Activated CD4-positive, alpha-beta T cell treated with anti-CD3 and anti-CD28 coated beads, Interleukin-2, amount 10 ng/mL, durations not matched to agents 7 days and 5 days (primary cell): Measurements from ENCODE around the gene EIF4E1B. TPM values are rescaled to one million over a fixed set of nuclear protein-coding genes. Genes with fewer than 3 reads are reported as not detected.
"Not testable (repeated sequence)": the region's sequence is repeated elsewhere in the genome, so short reads cannot be mapped to it uniquely, and the experiment has no call there.

Experiments used
- CTCF ChIA-PET: fragments of 350-600 bp; sonication (Branson Sonifier 250); formaldehyde crosslinking; loops from one replicate; lab custom pipeline; 2021; ENCODE audit warnings: antibody characterized with exemption; lab: Charles Lee
- POLR2A ChIA-PET: fragments of 350-600 bp; sonication (Branson Sonifier 250); formaldehyde crosslinking; loops from one replicate; lab custom pipeline; 2021; ENCODE audit warnings: antibody characterized with exemption; lab: Charles Lee
- DNase-seq: peaks from one replicate; pipeline ENCODE4 v3.0.0-alpha.2; 2020
- H3K27ac Mint-ChIP-seq: one replicate; pipeline ENCODE4 v1.8.0; 2021; ENCODE audit warnings: mild to moderate bottlenecking, moderate library complexity, mixed read lengths
- H3K27me3 Mint-ChIP-seq: one replicate; pipeline ENCODE4 v1.8.0; 2021; ENCODE audit warnings: mixed read lengths
- H3K36me3 Mint-ChIP-seq: one replicate; pipeline ENCODE4 v1.8.0; 2021; ENCODE audit warnings: low read depth, mixed read lengths
- H3K4me1 Mint-ChIP-seq: one replicate; pipeline ENCODE4 v1.8.0; 2021; ENCODE audit warnings: mixed read lengths
- H3K4me3 Mint-ChIP-seq: one replicate; pipeline ENCODE4 v1.8.0; 2021; ENCODE audit warnings: mild to moderate bottlenecking, moderate library complexity, mixed read lengths
- H3K9me3 Mint-ChIP-seq: one replicate; pipeline ENCODE4 v1.8.0; 2021; ENCODE audit warnings: mixed read lengths
- total RNA-seq, 2 experiments: library from RNA; stranded (reverse); gene quantifications; one replicate each; pipeline ENCODE4 v1.2.3, GENCODE V29; 2021

Gene EIF4E1B, protein sequence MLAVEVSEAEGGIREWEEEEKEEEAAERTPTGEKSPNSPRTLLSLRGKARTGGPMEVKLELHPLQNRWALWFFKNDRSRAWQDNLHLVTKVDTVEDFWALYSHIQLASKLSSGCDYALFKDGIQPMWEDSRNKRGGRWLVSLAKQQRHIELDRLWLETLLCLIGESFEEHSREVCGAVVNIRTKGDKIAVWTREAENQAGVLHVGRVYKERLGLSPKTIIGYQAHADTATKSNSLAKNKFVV
- not detected for total RNA-seq

DNA sequence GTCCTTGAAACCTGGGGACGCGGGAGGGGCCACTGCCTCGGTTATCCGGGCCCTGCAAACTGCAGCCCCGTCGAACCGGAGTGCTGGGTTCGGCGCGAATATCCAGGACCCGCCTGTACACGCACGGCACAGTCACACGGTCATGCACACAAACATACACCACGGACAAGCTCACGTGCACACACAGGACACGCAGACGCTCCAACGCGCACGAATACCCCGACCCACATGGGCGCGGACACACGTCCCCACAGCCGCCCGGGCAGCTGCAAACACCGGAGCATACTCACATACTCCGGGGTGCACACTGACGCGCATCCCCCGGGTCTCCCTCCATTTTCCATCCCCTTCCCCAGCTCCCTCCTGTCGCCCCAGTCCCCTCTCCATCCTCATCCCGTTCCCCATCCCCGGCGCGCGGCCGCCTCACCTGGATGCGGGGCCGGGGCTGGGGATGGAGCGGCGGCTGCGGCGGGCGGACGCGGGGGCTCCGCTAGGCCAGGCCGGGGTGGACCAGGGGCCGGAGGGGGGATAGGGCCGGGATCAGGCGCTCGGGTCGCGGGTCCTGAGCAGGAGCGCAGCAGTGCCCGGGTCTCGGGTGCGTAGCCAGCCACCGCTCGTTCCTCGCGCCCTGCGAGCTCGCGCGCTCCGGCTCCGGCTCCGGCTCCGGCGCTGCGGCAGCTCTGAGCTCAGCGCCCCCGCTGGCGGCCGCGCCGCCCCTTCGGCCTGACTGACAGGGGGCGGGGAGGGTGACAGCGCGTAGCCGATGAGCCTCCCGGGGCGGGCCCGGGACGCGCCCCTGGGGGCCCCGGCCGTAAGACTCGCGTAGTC, at the start of gene EIF4E1B, which contains the start of gene SNCB:
TSS of gene EIF4E1B (plus strand) at position 823 of the 828 bp plus-strand sequence. CDS start 12,113 bp downstream, outside the sequence.
TSS of gene SNCB (minus strand) at position 682 of the 828 bp plus-strand sequence. CDS start 880 bp downstream, outside the sequence.
- Mint-ChIP-seq H3K27ac (no peak within 1 kb of the TSS), H3K36me3 (no peaks in the 10 kb centered on the region), H3K4me3 (peak within 1 kb of the TSS; percentile 4), H3K4me1 (peaks cover 10% of the 10 kb centered on the region), H3K9me3 (no peaks in the 10 kb centered on the region), H3K27me3 (peaks cover 79% of the 10 kb centered on the region)
- ChIA-PET CTCF (interaction anchor here (0.6 to 1.6 kb wide), 7 partner anchors 9 to 52 kb away, joined by 3 to 6 read pairs (median 4); no protein-coding TSS in a partner anchor), POLR2A (no interaction called here)
- DNase-seq, result peak; percentile 46

DNA sequence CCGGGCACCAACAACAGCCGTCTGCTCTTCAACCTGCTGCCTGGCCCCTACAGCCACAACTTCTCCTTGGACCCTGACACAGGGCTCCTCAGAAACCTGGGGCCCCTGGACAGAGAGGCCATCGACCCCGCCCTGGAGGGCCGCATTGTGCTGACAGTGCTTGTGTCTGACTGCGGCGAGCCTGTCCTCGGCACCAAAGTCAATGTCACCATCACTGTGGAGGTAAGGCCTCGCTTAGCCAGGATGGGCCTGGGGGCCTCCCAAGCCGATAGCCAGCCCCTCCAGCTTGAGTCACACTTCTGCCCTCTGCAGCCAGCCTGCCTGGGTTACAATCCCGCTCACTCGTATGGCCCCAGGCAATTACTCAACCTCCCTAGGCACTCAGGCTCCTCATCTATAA, 49.1 kb upstream of the EIF4E1B start:
- no peaks in the 10 kb centered on the region for H3K4me1 Mint-ChIP-seq
- no peak overlapping the region for H3K4me3 Mint-ChIP-seq
- H3K9me3 Mint-ChIP-seq, result peaks cover 9% of the 10 kb centered on the region
- CTCF ChIA-PET, result interaction anchor here (0.6 kb wide), 1 partner anchor 9 kb away, joined by 3 read pairs; no protein-coding TSS in a partner anchor
- POLR2A ChIA-PET, result no interaction called here
- DNase-seq, result no peak
- no peaks in the 10 kb centered on the region for H3K36me3 Mint-ChIP-seq
- no peaks in the 10 kb centered on the region for H3K27me3 Mint-ChIP-seq
- H3K27ac Mint-ChIP-seq, result no peak overlapping the region

DNA sequence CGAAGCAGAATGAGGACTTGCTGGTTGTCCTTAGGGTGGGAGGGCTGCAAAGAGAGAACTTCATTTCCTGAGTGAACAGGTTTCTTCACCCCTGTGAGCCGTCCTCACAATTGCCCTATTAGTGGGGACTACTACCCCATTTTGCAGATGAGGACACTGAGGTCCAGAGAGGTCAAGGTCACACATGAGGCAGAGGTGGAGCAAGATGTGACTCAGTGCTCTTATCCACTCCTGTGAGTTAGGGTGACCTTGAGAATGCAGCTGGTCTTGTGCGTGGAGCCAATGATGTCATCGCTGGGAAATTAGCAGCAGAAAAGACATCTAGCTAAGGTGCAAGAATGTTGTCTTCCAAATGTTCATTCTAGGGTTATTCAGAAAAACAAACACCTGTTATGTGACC, 47.4 kb upstream of the EIF4E1B start:
- CTCF ChIA-PET, result interaction anchor here (0.6 to 1.7 kb wide), 3 partner anchors 13 to 174 kb away, joined by 3 to 5 read pairs (median 3); no protein-coding TSS in a partner anchor

DNA sequence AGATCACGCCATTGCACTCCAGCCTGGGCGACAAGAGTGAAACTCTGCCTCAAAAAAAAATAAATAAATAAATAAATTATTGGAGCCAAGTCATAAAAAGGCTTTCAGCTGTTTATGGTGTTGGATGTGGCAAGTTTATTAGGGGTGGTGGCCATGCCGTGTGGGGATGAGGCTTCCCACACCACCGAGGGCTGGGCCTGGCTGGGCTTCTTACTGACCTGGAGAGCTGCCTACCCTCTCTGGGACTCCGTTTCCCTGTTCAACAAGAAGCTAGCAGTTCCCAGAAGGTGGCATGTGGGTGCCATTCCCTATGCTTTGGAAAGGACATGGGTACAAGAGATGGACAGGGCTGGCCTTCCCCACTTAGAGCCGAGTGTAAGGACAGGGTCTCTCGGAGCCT, 43.1 kb upstream of the EIF4E1B start:
- Mint-ChIP-seq H3K9me3 (peaks cover 11% of the 10 kb centered on the region), H3K27me3 (no peaks in the 10 kb centered on the region), H3K4me3 (no peak overlapping the region), H3K36me3 (no peaks in the 10 kb centered on the region), H3K4me1 (no peaks in the 10 kb centered on the region), H3K27ac (no peak overlapping the region)
- no peak for DNase-seq
- ChIA-PET POLR2A (interaction anchor here (0.6 kb wide), 1 partner anchor 34 kb away, joined by 3 read pairs; no protein-coding TSS in a partner anchor), CTCF (interaction anchor here (0.6 to 1.5 kb wide), 3 partner anchors 22 to 825 kb away, joined by 3 read pairs; no protein-coding TSS in a partner anchor)

More for the DNA sequence above, 47.4 kb upstream of the EIF4E1B start:
- H3K36me3 Mint-ChIP-seq, result no peaks in the 10 kb centered on the region
- no peak overlapping the region for H3K27ac Mint-ChIP-seq
- H3K9me3 Mint-ChIP-seq, result peaks cover 9% of the 10 kb centered on the region
- POLR2A ChIA-PET, result no interaction called here
- no peak for DNase-seq
- no peaks in the 10 kb centered on the region for H3K27me3 Mint-ChIP-seq
- no peak overlapping the region for H3K4me3 Mint-ChIP-seq
- H3K4me1 Mint-ChIP-seq, result no peaks in the 10 kb centered on the region

DNA sequence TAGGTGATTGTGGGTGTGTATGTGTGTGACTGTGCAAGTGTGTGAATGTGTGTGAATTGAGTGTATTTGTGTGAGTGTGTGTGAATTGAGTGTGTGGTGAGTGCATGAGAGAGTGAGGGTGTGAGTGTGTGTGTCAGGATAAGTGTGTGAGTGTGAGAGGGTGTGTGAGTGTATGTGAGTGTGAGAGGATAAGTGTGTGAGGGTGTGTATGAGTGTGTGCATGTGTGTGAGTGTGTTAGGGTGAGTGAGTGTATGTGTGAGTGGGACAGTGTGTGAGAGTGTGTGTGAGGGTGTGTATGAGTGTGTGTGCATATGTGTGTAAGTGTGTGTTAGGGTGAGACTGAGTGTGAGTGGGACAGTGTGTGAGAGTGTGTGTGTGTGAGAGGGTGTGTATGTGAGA, 42.2 kb upstream of the EIF4E1B start:
- Mint-ChIP-seq H3K4me3 (no peak overlapping the region), H3K36me3 (no peaks in the 10 kb centered on the region), H3K27me3 (no peaks in the 10 kb centered on the region), H3K9me3 (peaks cover 11% of the 10 kb centered on the region), H3K27ac (no peak overlapping the region), H3K4me1 (no peaks in the 10 kb centered on the region)
- no peak for DNase-seq
- ChIA-PET CTCF (interaction anchor here (0.5 to 1.5 kb wide), 2 partner anchors 21 to 298 kb away, joined by 3 read pairs; no protein-coding TSS in a partner anchor), POLR2A (no interaction called here)

DNA sequence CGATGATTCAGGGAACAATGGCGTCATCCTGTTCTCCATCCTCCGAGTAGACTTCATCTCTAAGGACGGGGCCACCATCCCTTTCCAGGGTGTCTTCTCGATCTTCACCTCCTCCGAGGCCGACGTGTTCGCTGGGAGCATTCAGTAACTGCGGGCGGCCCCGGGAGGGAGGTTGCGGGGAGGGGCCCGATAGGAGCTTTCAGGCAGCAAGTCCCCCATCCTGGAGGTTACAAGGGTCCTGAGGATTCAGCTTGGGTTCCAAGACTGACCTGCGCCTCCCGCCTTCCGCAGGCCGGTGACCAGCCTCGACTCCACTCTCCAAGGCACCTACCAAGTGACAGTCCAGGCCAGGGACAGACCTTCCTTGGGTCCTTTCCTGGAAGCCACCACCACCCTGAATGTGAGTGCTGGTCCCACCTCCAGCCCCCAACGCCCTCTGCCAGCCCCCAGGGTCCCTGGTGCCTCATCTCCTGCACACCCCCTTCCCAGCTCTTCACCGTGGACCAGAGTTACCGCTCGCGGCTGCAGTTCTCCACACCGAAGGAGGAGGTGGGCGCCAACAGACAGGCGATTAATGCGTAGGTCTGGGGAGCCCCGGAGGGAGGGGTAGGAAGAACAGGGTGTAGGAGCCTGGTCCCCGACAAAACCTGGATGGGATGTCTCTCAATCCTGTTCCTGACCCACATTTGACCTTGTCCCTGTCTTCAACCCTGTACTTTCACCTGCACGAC, 41.3 kb upstream of the EIF4E1B start:
- CTCF ChIA-PET, result interaction anchor here (0.7 kb wide), 1 partner anchor 199 kb away, joined by 3 read pairs; no protein-coding TSS in a partner anchor
- H3K4me1 Mint-ChIP-seq, result no peaks in the 10 kb centered on the region
- no peaks in the 10 kb centered on the region for H3K36me3 Mint-ChIP-seq
- H3K27me3 Mint-ChIP-seq, result no peaks in the 10 kb centered on the region
- no peak overlapping the region for H3K4me3 Mint-ChIP-seq
- no peak for DNase-seq
- peaks cover 11% of the 10 kb centered on the region for H3K9me3 Mint-ChIP-seq
- POLR2A ChIA-PET, result no interaction called here
- no peak overlapping the region for H3K27ac Mint-ChIP-seq

DNA sequence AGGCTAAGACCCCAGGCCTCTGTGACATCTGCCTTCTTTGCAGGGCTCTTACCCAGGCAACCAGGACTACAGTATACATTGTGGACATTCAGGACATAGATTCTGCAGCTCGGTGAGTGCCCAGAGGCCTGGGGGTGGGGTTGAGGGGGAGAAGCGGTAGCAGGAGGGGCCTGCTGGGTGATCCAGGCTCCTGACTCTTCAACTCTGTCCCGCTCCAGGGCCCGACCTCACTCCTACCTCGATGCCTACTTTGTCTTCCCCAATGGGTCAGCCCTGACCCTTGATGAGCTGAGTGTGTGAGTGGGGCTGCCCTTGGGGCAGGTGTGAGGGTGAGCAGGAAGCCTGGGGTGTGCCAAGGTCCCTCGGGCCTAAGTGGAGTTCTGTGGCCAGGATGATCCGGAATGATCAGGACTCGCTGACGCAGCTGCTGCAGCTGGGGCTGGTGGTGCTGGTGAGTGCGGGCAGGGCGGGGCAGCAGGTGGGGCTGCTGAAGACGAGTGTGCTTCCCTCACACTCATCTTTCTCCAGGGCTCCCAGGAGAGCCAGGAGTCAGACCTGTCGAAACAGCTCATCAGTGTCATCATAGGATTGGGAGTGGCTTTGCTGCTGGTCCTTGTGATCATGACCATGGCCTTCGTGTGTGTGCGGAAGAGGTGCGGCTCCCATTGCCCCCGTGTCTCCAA, 40.3 kb upstream of the EIF4E1B start:
- Mint-ChIP-seq H3K4me3 (no peak overlapping the region), H3K4me1 (no peaks in the 10 kb centered on the region), H3K27ac (no peak overlapping the region), H3K27me3 (no peaks in the 10 kb centered on the region), H3K36me3 (no peaks in the 10 kb centered on the region), H3K9me3 (peaks cover 10% of the 10 kb centered on the region)
- ChIA-PET POLR2A (no interaction called here), CTCF (interaction anchor here (0.7 kb wide), 1 partner anchor 198 kb away, joined by 3 read pairs; no protein-coding TSS in a partner anchor)
- DNase-seq, result no peak

DNA sequence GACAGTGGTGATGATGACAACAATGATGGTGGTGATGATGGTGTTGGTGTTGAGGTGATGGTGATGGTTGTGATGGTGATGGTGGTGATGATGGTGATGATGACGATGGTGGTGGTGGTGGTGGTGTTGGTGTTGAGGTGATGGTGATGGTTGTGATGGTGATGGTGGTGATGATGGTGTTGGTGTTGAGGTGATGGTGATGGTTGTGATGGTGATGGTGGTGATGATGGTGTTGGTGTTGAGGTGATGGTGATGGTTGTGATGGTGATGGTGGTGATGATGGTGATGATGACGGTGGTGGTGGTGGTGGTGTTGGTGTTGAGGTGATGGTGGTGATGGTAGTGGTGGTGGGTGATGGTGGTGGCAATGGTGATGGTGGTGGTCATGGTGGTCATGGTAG, 38.8 kb upstream of the EIF4E1B start:
- H3K4me1 Mint-ChIP-seq, H3K9me3 Mint-ChIP-seq, H3K27me3 Mint-ChIP-seq, CTCF ChIA-PET, DNase-seq, H3K27ac Mint-ChIP-seq, POLR2A ChIA-PET, H3K36me3 Mint-ChIP-seq, H3K4me3 Mint-ChIP-seq: not testable (repeated sequence)

DNA sequence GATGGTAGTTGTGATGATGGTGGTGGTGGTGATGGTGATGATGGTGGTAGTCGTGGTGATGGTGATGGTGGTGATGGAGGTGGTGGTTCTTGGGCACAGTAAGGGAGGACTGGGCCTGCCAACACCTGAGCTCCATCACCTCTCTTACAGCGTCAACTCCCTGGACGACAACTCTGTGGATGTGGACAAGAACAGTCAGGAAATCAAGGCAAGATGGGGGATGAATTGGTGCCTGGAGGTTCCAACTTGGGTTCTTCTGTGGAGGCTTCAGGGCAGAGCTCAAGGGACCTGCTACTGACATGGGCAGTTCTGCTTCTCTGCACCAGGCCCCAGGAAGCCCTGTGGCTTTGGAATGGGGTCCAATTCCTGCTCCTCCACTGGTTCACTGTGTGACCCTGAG, 37.9 kb upstream of the EIF4E1B start:
- POLR2A ChIA-PET, result no interaction called here
- H3K27ac Mint-ChIP-seq, result no peak overlapping the region
- CTCF ChIA-PET, result no interaction called here
- no peak overlapping the region for H3K4me3 Mint-ChIP-seq
- DNase-seq, result no peak
- H3K4me1 Mint-ChIP-seq, result peaks cover 9% of the 10 kb centered on the region
- no peaks in the 10 kb centered on the region for H3K36me3 Mint-ChIP-seq
- peaks cover 2% of the 10 kb centered on the region for H3K9me3 Mint-ChIP-seq
- no peaks in the 10 kb centered on the region for H3K27me3 Mint-ChIP-seq

DNA sequence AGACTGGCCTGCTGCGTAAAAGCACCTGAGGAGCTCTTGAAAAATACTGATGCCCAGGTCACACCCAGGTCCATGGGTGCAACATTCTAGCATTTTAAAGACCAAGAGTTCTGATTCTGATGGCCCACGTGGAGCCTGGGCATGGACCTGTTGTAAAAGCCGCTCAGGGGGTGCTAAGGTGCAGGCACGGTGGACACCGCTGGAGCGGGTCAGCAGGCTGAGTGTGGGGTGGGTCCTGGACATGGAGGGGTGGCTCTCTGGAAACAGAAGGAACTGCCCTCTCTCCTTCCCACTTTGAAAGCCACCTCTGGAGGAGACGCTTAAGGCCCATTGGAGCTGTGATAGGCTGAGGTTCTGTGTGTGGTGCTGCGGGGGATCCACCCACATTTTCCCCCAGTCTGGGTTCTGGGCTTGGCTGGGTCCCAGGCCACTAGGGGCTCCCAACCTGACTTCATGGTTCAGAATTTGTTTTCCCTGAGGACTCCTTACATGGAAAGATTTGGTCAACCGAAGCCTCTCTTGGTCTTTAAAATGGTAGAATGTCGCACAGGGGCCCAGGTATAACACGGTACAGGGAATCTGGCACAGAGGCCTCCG, 37.1 kb upstream of the EIF4E1B start:
- no peak overlapping the region for H3K27ac Mint-ChIP-seq
- H3K9me3 Mint-ChIP-seq, result no peaks in the 10 kb centered on the region
- no peak for DNase-seq
- POLR2A ChIA-PET, result no interaction called here
- no peaks in the 10 kb centered on the region for H3K36me3 Mint-ChIP-seq
- peaks cover 9% of the 10 kb centered on the region for H3K4me1 Mint-ChIP-seq
- no peaks in the 10 kb centered on the region for H3K27me3 Mint-ChIP-seq
- H3K4me3 Mint-ChIP-seq, result no peak overlapping the region
- CTCF ChIA-PET, result no interaction called here

DNA sequence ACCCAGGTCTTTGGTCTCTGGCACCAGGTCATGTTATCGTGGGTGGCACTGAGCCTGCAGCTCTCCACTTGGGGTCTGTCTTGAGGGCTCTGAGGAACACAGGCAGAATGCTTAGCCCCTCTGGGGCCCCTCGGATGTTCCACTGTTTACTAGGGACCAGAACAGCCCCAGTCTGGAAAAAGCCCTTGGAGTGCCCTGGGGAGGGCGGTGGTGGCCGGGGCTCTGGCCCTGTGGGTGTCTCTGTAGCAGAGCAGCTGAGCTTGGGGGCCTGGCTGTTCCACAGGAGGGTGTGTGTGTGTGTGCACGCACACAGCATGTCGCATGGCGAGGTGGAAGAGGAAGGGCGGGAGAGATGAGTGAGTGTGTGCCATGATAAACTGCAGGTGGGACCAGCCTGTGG, 35.9 kb upstream of the EIF4E1B start:
- Mint-ChIP-seq H3K4me1 (peaks cover 9% of the 10 kb centered on the region), H3K36me3 (no peaks in the 10 kb centered on the region), H3K4me3 (no peak overlapping the region), H3K27ac (no peak overlapping the region), H3K9me3 (no peaks in the 10 kb centered on the region), H3K27me3 (no peaks in the 10 kb centered on the region)
- POLR2A ChIA-PET, result no interaction called here
- CTCF ChIA-PET, result interaction anchor here (4.0 kb wide), 1 partner anchor 13 kb away, joined by 19 read pairs; no protein-coding TSS in a partner anchor
- DNase-seq, result no peak
